Activated B cell treated with CpG ODN at 0.5 μM for 24 hours (primary cell): ENCODE results near the gene MAPK1IP1L. TPM values are rescaled to one million over a fixed set of nuclear protein-coding genes. Genes with fewer than 3 reads are reported as not detected.

ENCODE experiments used
- ATAC-seq: fragments of 200-7000 bp; cut with Tn5 transposase; one replicate; pipeline ENCODE4 v1.10.0; 2021; ENCODE audit warnings: low read depth, mild to moderate bottlenecking, moderate library complexity
- CTCF ChIA-PET: fragments of 350-600 bp; sonication (Branson Sonifier 250); formaldehyde crosslinking; loops from one replicate; lab custom pipeline; 2021; ENCODE audit warnings: antibody characterized with exemption; lab: Charles Lee
- POLR2A ChIA-PET: fragments of 350-600 bp; sonication (Branson Sonifier 250); formaldehyde crosslinking; loops from one replicate; lab custom pipeline; 2021; ENCODE audit warnings: antibody characterized with exemption; lab: Charles Lee
- DNase-seq: peaks from one replicate; pipeline ENCODE4 v3.0.0; 2022
- H3K27ac Mint-ChIP-seq: one replicate; pipeline ENCODE4 v1.8.0; 2020; ENCODE audit warnings: mixed read lengths
- H3K27me3 Mint-ChIP-seq: one replicate; pipeline ENCODE4 v1.8.0; 2021; ENCODE audit warnings: mixed read lengths
- H3K36me3 Mint-ChIP-seq: one replicate; pipeline ENCODE4 v1.8.0; 2021; ENCODE audit warnings: low read depth, mixed read lengths
- H3K4me1 Mint-ChIP-seq: one replicate; pipeline ENCODE4 v1.8.0; 2021; ENCODE audit warnings: mixed read lengths
- H3K4me3 Mint-ChIP-seq: one replicate; pipeline ENCODE4 v1.8.0; 2020; ENCODE audit warnings: mild to moderate bottlenecking, mixed read lengths
- H3K9me3 Mint-ChIP-seq: one replicate; pipeline ENCODE4 v1.8.0; 2020; ENCODE audit warnings: mixed read lengths
- intact Hi-C: fragments of 100-400 bp; cut with micrococcal nuclease; formaldehyde crosslinking; loops from one replicate; pipeline ENCODE4 v1.15.1; 2024
- total RNA-seq: library from RNA; stranded (reverse); gene quantifications from 2 replicates; pipeline ENCODE4 v1.2.3, GENCODE V29; 2022
- TF ChIP-seq, protein P1 (sequence below): fragments of 200-600 bp; IDR thresholded peaks from one replicate; pipeline ENCODE4 v1.8.0; 2022; ENCODE audit warnings: antibody characterized with exemption, mild to moderate bottlenecking

Gene MAPK1IP1L
- total RNA-seq, 1 donor from 2014 or later = 130 TPM

- Mint-ChIP-seq H3K27me3 (no peaks in the 10 kb centered on the region), H3K9me3 (no peaks in the 10 kb centered on the region), H3K4me1 (peaks cover 42% of the 10 kb centered on the region), H3K4me3 (peak overlapping the region; percentile 75), H3K36me3 (no peaks in the 10 kb centered on the region), H3K27ac (peak overlapping the region; percentile 95)
- ATAC-seq (peak; percentile 72), DNase-seq (no peak)
- CTCF ChIA-PET = interaction anchor here (0.8 to 1.8 kb wide), 5 partner anchors 9 to 256 kb away, joined by 3 to 9 read pairs (median 3); no protein-coding TSS in a partner anchor
- intact Hi-C loops = loop anchor here (1.0 kb wide), 2 partner anchors 26 to 31 kb away; partner anchors contain the start of gene LGALS3
- TF ChIP-seq, protein P1, sequence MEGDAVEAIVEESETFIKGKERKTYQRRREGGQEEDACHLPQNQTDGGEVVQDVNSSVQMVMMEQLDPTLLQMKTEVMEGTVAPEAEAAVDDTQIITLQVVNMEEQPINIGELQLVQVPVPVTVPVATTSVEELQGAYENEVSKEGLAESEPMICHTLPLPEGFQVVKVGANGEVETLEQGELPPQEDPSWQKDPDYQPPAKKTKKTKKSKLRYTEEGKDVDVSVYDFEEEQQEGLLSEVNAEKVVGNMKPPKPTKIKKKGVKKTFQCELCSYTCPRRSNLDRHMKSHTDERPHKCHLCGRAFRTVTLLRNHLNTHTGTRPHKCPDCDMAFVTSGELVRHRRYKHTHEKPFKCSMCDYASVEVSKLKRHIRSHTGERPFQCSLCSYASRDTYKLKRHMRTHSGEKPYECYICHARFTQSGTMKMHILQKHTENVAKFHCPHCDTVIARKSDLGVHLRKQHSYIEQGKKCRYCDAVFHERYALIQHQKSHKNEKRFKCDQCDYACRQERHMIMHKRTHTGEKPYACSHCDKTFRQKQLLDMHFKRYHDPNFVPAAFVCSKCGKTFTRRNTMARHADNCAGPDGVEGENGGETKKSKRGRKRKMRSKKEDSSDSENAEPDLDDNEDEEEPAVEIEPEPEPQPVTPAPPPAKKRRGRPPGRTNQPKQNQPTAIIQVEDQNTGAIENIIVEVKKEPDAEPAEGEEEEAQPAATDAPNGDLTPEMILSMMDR = no peak
- POLR2A ChIA-PET = interaction anchor here (1.0 to 2.8 kb wide), 5 partner anchors 23 to 97 kb away, joined by 3 to 40 read pairs (median 11); partner anchors contain the start of genes LGALS3 and MAPK1IP1L
Measured at GRCh38 chr14:55097881-55098560, 46.6 kb downstream of the MAPK1IP1L start.

GRCh38 chr14:55098561-55098898 is 47.1 kb downstream of the MAPK1IP1L start:
- peak overlapping the region; percentile 95 for H3K27ac Mint-ChIP-seq
- H3K27me3 Mint-ChIP-seq = no peaks in the 10 kb centered on the region
- intact Hi-C loops = loop anchor here (1.0 kb wide), 2 partner anchors 26 to 31 kb away; partner anchors contain the start of gene LGALS3
- ATAC-seq (no peak), DNase-seq (no peak)
- TF ChIP-seq, protein P1 = no peak
- no peaks in the 10 kb centered on the region for H3K36me3 Mint-ChIP-seq
- ChIA-PET POLR2A (interaction anchor here (1.0 to 2.8 kb wide), 5 partner anchors 24 to 96 kb away, joined by 3 to 40 read pairs (median 11); partner anchors contain the start of genes LGALS3 and MAPK1IP1L), CTCF (interaction anchor here (0.8 to 1.8 kb wide), 4 partner anchors 9 to 255 kb away, joined by 3 to 9 read pairs (median 3); no protein-coding TSS in a partner anchor)
- no peaks in the 10 kb centered on the region for H3K9me3 Mint-ChIP-seq
- peaks cover 47% of the 10 kb centered on the region for H3K4me1 Mint-ChIP-seq
- H3K4me3 Mint-ChIP-seq = peak overlapping the region; percentile 75

DNA sequence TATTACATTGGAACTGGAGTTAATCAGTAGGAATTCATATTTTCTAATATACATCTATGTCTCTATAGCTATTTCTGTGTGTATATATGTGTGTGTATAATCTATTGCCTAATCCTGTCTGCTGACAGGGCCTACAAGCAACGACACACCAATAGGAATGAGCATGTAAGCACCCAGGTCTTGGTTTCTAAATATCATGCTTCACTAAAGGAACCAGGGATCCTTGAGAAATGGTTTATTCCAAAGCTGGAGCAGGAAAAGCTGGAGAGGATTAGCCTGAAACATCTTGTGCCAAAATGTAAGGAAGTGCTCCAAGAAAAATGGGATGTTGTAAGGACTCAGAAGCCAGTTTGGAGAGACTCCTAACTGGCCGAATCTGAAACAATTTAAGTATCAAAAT is 48.3 kb downstream of the MAPK1IP1L start:
- intact Hi-C loops = no loop called here
- no peaks in the 10 kb centered on the region for H3K27me3 Mint-ChIP-seq
- peaks cover 4% of the 10 kb centered on the region for H3K9me3 Mint-ChIP-seq
- H3K27ac Mint-ChIP-seq = no peak overlapping the region
- H3K4me3 Mint-ChIP-seq = no peak overlapping the region
- TF ChIP-seq, protein P1 = no peak
- ATAC-seq (no peak), DNase-seq (no peak)
- CTCF ChIA-PET = interaction anchor here (0.6 to 1.2 kb wide), 2 partner anchors 11 to 61 kb away, joined by 3 read pairs; no protein-coding TSS in a partner anchor
- peaks cover 58% of the 10 kb centered on the region for H3K4me1 Mint-ChIP-seq
- POLR2A ChIA-PET = interaction anchor here (1.2 kb wide), 1 partner anchor 30 kb away, joined by 17 read pairs; the partner anchor contains the start of gene LGALS3
- no peaks in the 10 kb centered on the region for H3K36me3 Mint-ChIP-seq

- no peak overlapping the region for H3K4me3 Mint-ChIP-seq
- POLR2A ChIA-PET = interaction anchor here (0.9 to 5.2 kb wide), 5 partner anchors 23 to 50 kb away, joined by 3 to 78 read pairs (median 15); partner anchors contain the start of genes LGALS3 and MAPK1IP1L
- no peak overlapping the region for H3K27ac Mint-ChIP-seq
- peaks cover 58% of the 10 kb centered on the region for H3K4me1 Mint-ChIP-seq
- DNase-seq (no peak), ATAC-seq (no peak)
- H3K27me3 Mint-ChIP-seq = no peaks in the 10 kb centered on the region
- TF ChIP-seq, protein P1 = no peak
- intact Hi-C loops = loop anchor here (1.0 kb wide), 4 partner anchors 12 to 50 kb away; partner anchors contain the start of genes LGALS3 and MAPK1IP1L
- no peaks in the 10 kb centered on the region for H3K36me3 Mint-ChIP-seq
- peaks cover 4% of the 10 kb centered on the region for H3K9me3 Mint-ChIP-seq
- CTCF ChIA-PET = interaction anchor here (0.8 to 1.1 kb wide), 2 partner anchors 12 to 28 kb away, joined by 3 read pairs; no protein-coding TSS in a partner anchor
Measured at GRCh38 chr14:55101698-55102097, 50.3 kb downstream of the MAPK1IP1L start.
